HepG2 (cell line): ENCODE results near the gene CTRB2.

ENCODE experiments used
- ATF5 ChIP-seq: sonication (generic); formaldehyde crosslinking; IDR thresholded peaks from 2 replicates; pipeline ENCODE4 v1.4.0; 2020; ENCODE audit warnings: mild to moderate bottlenecking, low read depth, missing genetic modification reagents
- CTCF ChIP-seq: sonication (generic); formaldehyde crosslinking; IDR thresholded peaks from 2 replicates; pipeline ENCODE4 v1.5.0; 2020; ENCODE audit warnings: mild to moderate bottlenecking, missing genetic modification reagents, moderate library complexity
- MAFF ChIP-seq: IDR thresholded peaks from 2 replicates; pipeline ENCODE4 v1.6.1; 2011; ENCODE audit warnings: low read depth, low read length, improper control_type of control experiment
- MAX ChIP-seq: IDR thresholded peaks from 2 replicates; pipeline ENCODE4 v1.6.1; 2012; ENCODE audit warnings: inconsistent platforms
- MTF2 ChIP-seq: sonication (generic); formaldehyde crosslinking; IDR thresholded peaks from 2 replicates; pipeline ENCODE4 v1.5.0; 2020; ENCODE audit warnings: missing genetic modification reagents, borderline replicate concordance
- NFE2L2 ChIP-seq: fragments of 150-350 bp; IDR thresholded peaks from 2 replicates; pipeline ENCODE4 v1.6.1; 2014; ENCODE audit warnings: low read length
- ONECUT2 ChIP-seq: sonication (generic); formaldehyde crosslinking; IDR thresholded peaks from 2 replicates; pipeline ENCODE4 v1.4.0; 2020; ENCODE audit warnings: missing genetic modification reagents
- TCF7 ChIP-seq: sonication (generic); IDR thresholded peaks from 2 replicates; pipeline ENCODE4 v1.6.1; 2016; ENCODE audit warnings: antibody characterized with exemption, low read depth
- YEATS2 ChIP-seq: sonication (generic); formaldehyde crosslinking; IDR thresholded peaks from 2 replicates; pipeline ENCODE4 v1.4.0; 2020; ENCODE audit warnings: missing genetic modification reagents, borderline replicate concordance
- ZNF891 ChIP-seq: sonication (generic); formaldehyde crosslinking; IDR thresholded peaks from 2 replicates; pipeline ENCODE4 v1.5.0; 2020; ENCODE audit warnings: mild to moderate bottlenecking, missing genetic modification reagents

GRCh38 chr16:75208242-75208825 is 1.4 kb upstream of the CTRB2 start:
- TF ChIP-seq NFE2L2, result no peak
- no peak for TF ChIP-seq ATF5 (CRISPR knock-in tag)
- no peak for TF ChIP-seq TCF7
- TF ChIP-seq CTCF (CRISPR knock-in tag), result no peak
- TF ChIP-seq ONECUT2 (CRISPR knock-in tag), result no peak
- no peak for TF ChIP-seq ZNF891 (CRISPR knock-in tag)
- no peak for TF ChIP-seq MAX
- TF ChIP-seq MAFF, result no peak
- no peak for TF ChIP-seq YEATS2 (CRISPR knock-in tag)
- no peak for TF ChIP-seq MTF2 (CRISPR knock-in tag)
